PC-9 (cell line): ENCODE measurements around the gene CRYBG1. TPM values are rescaled to one million over a fixed set of nuclear protein-coding genes. Genes with fewer than 3 reads are reported as not detected.

Experiments used
- BruUV-seq: library from RNA; stranded (reverse); fragments of 400-500 nt; replicated peaks from 2 replicates; lab custom pipeline; 2021; lab: Mats Ljungman, UMichigan
- CTCF ChIA-PET: fragments of 300-600 bp; sonication (Branson Sonifier 250); formaldehyde crosslinking; loops from one replicate; lab custom pipeline; 2022; ENCODE audit warnings: antibody characterized with exemption; lab: Charles Lee
- POLR2A ChIA-PET: fragments of 300-600 bp; sonication (Branson Sonifier 250); formaldehyde crosslinking; loops from one replicate; lab custom pipeline; 2022; ENCODE audit warnings: antibody characterized with exemption; ENCODE audit not compliant: unreplicated experiment; lab: Charles Lee
- DNase-seq, 2 experiments: peaks; one replicate each; pipeline versions ENCODE4 v3.0.0 to v3.0.0-alpha.2; 2015 to 2022; ENCODE audit warnings: mixed read lengths in 1 of 2
- H2AFZ ChIP-seq: fragments of 200-600 bp; sonication (generic); 2 replicates; pipeline ENCODE4 v1.8.1; 2017; ENCODE audit warnings: antibody characterized with exemption
- H3F3A ChIP-seq: fragments of 200-600 bp; sonication (generic); 2 replicates; pipeline ENCODE4 v1.8.1; 2017; ENCODE audit warnings: antibody characterized with exemption, mild to moderate bottlenecking, low read depth; ENCODE audit not compliant: insufficient read depth
- H3K27ac ChIP-seq: fragments of 200-600 bp; sonication (generic); 2 replicates; pipeline ENCODE4 v1.6.1; 2016; ENCODE audit warnings: mixed run types
- H3K27me3 ChIP-seq: fragments of 200-600 bp; sonication (generic); 2 replicates; pipeline ENCODE4 v1.6.1; 2016; ENCODE audit warnings: low read depth, mixed run types; ENCODE audit not compliant: insufficient read depth
- H3K36me3 ChIP-seq: fragments of 200-600 bp; sonication (generic); 2 replicates; pipeline ENCODE4 v1.6.1; 2016; ENCODE audit warnings: low read depth, mixed run types
- H3K4me1 ChIP-seq: fragments of 200-600 bp; sonication (generic); replicated peaks from 2 replicates; pipeline ENCODE4 v1.6.1; 2016; ENCODE audit warnings: mixed run types; ENCODE audit not compliant: insufficient read depth
- H3K4me2 ChIP-seq: fragments of 200-600 bp; sonication (generic); 2 replicates; pipeline ENCODE4 v1.6.1; 2017; ENCODE audit warnings: mixed run types
- H3K4me3 ChIP-seq: fragments of 200-600 bp; sonication (generic); 2 replicates; pipeline ENCODE4 v1.6.1; 2016; ENCODE audit warnings: mixed run types
- H3K79me2 ChIP-seq: fragments of 200-600 bp; sonication (generic); 2 replicates; pipeline ENCODE4 v1.6.1; 2017; ENCODE audit warnings: low read depth, mixed run types
- H3K9me2 ChIP-seq: fragments of 200-600 bp; sonication (generic); 2 replicates; pipeline ENCODE4 v1.8.1; 2017; ENCODE audit warnings: mild to moderate bottlenecking; ENCODE audit not compliant: insufficient read depth
- H3K9me3 ChIP-seq: fragments of 200-600 bp; sonication (generic); 2 replicates; pipeline ENCODE4 v1.8.1; 2016; ENCODE audit warnings: low read depth; ENCODE audit not compliant: insufficient read depth
- H4K20me1 ChIP-seq: fragments of 200-600 bp; sonication (generic); 2 replicates; pipeline ENCODE4 v1.8.1; 2017; ENCODE audit not compliant: insufficient read depth
- EZH2 ChIP-seq: fragments of 200-600 bp; sonication (generic); IDR thresholded peaks from 2 replicates; pipeline ENCODE4 v1.8.0; 2017; ENCODE audit warnings: antibody characterized with exemption, low read depth
- intact Hi-C: fragments of 100-400 bp; cut with micrococcal nuclease; formaldehyde crosslinking; loops from one replicate; pipeline ENCODE4 v1.10.0; 2022; ENCODE audit not compliant: unreplicated experiment
- total RNA-seq: library from RNA; stranded (reverse); gene quantifications from 2 replicates; pipeline ENCODE4 v1.2.3, GENCODE V29; 2021
- TF ChIP-seq, protein P1 (sequence below): fragments of 200-600 bp; sonication (generic); conservative IDR thresholded peaks from 2 replicates; pipeline ENCODE4 v1.6.1; 2017; ENCODE audit warnings: mixed run types, antibody characterized with exemption, mild to moderate bottlenecking, moderate library complexity

Gene CRYBG1
- total RNA-seq, 1 experiment from 2014 or later: 49.3 TPM

DNA sequence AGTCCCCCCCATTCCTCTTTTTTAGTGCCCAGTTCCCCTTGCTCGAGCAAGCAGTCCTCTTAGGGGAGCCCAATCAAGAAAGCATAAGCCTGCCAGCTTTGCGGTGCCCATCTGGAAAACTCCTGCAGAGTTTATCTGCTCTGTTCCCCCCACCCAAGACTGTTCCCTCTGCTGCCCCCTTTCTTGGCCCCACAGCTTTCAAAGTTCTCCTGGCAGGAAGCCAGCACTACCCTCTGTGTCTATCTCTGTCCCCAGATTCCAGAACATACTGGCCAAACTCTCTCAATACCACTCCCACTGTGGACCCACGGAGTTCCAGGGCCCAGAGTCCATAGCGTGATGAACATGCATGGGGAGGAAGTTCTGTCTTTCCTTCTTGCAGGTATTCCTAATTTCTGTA, 55.4 kb downstream of the CRYBG1 start:
- Histone ChIP-seq H3K4me2 (peak overlapping the region; percentile 50), H3K27me3 (no peaks in the 10 kb centered on the region), H3K27ac (no peak overlapping the region), H3K36me3 (no peaks in the 10 kb centered on the region), H3K9me3 (no peaks in the 10 kb centered on the region), H4K20me1 (no peaks in the 10 kb centered on the region), H2AFZ (no peak overlapping the region), H3K4me3 (no peak overlapping the region), H3K4me1 (peaks cover 12% of the 10 kb centered on the region; the same call in 1 of the 2 replicates), H3F3A (no peaks in the 10 kb centered on the region), H3K9me2 (no peaks in the 10 kb centered on the region), H3K79me2 (no peaks in the 10 kb centered on the region)
- no TSS peak for BruUV-seq
- no peak for DNase-seq
- no peak for TF ChIP-seq EZH2
- TF ChIP-seq, protein P1, sequence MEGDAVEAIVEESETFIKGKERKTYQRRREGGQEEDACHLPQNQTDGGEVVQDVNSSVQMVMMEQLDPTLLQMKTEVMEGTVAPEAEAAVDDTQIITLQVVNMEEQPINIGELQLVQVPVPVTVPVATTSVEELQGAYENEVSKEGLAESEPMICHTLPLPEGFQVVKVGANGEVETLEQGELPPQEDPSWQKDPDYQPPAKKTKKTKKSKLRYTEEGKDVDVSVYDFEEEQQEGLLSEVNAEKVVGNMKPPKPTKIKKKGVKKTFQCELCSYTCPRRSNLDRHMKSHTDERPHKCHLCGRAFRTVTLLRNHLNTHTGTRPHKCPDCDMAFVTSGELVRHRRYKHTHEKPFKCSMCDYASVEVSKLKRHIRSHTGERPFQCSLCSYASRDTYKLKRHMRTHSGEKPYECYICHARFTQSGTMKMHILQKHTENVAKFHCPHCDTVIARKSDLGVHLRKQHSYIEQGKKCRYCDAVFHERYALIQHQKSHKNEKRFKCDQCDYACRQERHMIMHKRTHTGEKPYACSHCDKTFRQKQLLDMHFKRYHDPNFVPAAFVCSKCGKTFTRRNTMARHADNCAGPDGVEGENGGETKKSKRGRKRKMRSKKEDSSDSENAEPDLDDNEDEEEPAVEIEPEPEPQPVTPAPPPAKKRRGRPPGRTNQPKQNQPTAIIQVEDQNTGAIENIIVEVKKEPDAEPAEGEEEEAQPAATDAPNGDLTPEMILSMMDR: no peak
- ChIA-PET CTCF (no interaction called here), POLR2A (no interaction called here)
- intact Hi-C loops: no loop called here

DNA sequence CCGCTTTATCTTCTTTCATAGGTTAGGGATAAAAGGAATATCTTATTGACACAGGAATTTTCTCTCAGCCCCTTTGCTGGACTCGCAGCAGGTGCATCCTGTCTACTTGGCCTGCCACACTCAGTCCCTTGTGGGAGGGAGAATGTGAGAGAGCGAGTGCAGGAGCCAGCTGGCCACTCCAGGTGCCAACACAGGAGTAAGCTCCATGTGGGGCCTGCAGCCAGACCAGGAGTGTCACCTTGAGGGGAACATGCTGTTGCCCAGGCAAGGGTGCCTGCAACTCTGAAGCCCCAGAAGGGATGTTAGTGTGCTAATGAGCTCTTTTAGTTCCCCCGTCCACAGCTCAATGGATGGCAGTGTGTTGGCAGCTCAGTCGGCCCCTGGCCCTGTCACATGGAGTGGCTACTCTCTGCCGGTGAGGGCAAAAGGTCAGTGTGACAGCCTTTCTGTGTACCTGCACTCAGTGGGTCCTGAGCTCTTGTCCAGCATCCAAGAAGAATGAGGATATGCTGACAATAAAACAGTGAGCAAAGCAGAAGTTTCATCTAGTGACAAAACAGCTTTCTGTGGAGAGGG, 57.1 kb downstream of the CRYBG1 start:
- DNase-seq: no peak
- intact Hi-C loops: no loop called here

DNA sequence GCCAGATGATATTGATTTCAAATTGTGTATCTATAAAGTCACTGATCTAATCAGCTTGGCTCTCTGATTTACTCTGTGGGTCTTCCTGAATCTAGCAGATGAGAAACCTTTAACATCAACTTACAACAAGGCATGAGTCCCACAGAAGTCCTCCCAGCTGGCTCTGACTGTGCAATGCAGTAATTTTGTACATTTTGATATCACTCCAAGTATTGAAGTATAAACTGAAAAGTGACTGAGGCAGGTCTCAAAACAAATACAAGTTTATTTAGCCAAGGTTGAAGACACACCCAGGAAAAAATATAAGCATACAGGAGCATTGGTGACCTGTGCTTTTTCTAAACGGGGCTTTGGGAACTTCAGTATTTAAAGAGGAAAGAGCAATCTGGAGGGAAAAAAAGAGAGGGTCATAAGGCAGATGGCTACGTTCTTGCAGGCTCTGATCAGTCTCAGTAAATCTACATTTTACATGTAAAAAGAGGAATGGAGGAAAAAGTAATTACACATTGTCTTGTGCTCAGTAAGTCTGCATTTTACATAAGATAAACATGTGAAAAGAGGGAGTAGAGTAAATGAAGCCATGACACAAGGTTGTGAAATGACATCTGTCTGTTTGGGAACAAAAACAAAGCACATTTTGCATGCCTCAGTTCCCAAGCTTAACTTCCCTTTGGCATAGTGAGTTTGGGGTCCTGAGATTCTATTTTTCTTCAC, 59.5 kb downstream of the CRYBG1 start:
- BruUV-seq: no TSS peak
- no peak for TF ChIP-seq EZH2
- TF ChIP-seq, protein P1: no peak
- H3K9me3 ChIP-seq: no peaks in the 10 kb centered on the region
- H3K9me2 ChIP-seq: no peaks in the 10 kb centered on the region
- no peaks in the 10 kb centered on the region for H3K27me3 ChIP-seq
- 0 out of 2 replicates have a peak, but pooled peaks cover 7% of the 10 kb centered on the region for H3F3A ChIP-seq
- no peak overlapping the region for H3K4me2 ChIP-seq
- no peak overlapping the region for H3K4me3 ChIP-seq
- H3K27ac ChIP-seq: no peak overlapping the region
- intact Hi-C loops: no loop called here
- H3K4me1 ChIP-seq: peaks cover 33% of the 10 kb centered on the region
- H3K79me2 ChIP-seq: no peaks in the 10 kb centered on the region
- no peaks in the 10 kb centered on the region for H3K36me3 ChIP-seq
- POLR2A ChIA-PET: no interaction called here
- no peaks in the 10 kb centered on the region for H4K20me1 ChIP-seq
- no peak overlapping the region for H2AFZ ChIP-seq
- CTCF ChIA-PET: interaction anchor here (0.5 kb wide), 1 partner anchor 84 kb away, joined by 3 read pairs; no protein-coding TSS in a partner anchor
- DNase-seq: no peak

More for the DNA sequence above, 57.1 kb downstream of the CRYBG1 start:
- BruUV-seq: no TSS peak
- Histone ChIP-seq H3F3A (0 out of 2 replicates have a peak, but pooled peaks cover under 1% of the 10 kb centered on the region), H3K27ac (no peak overlapping the region), H4K20me1 (no peaks in the 10 kb centered on the region), H3K79me2 (no peaks in the 10 kb centered on the region), H2AFZ (no peak overlapping the region), H3K27me3 (no peaks in the 10 kb centered on the region), H3K36me3 (no peaks in the 10 kb centered on the region), H3K4me2 (no peak overlapping the region), H3K9me2 (no peaks in the 10 kb centered on the region), H3K9me3 (no peaks in the 10 kb centered on the region), H3K4me3 (no peak overlapping the region), H3K4me1 (peaks cover 25% of the 10 kb centered on the region)
- POLR2A ChIA-PET: no interaction called here
- CTCF ChIA-PET: no interaction called here
- no peak for TF ChIP-seq EZH2
- TF ChIP-seq, protein P1: no peak
